B cell (primary cell): Measurements from ENCODE around the gene TPK1. TPM values are rescaled to one million over a fixed set of nuclear protein-coding genes. Genes with fewer than 3 reads are reported as not detected.

Experiments
- ATAC-seq: fragments of 200-7000 bp; cut with Tn5 transposase; one replicate; pipeline ENCODE4 v1.10.0; 2021; ENCODE audit warnings: low read depth, mild to moderate bottlenecking, moderate number of reproducible peaks, moderate library complexity
- CTCF ChIA-PET: fragments of 350-600 bp; sonication (Branson Sonifier 250); formaldehyde crosslinking; loops from one replicate; lab custom pipeline; 2021; ENCODE audit warnings: antibody characterized with exemption, inconsistent platforms; lab: Charles Lee
- POLR2A ChIA-PET: fragments of 350-600 bp; sonication (Branson Sonifier 250); formaldehyde crosslinking; loops from one replicate; lab custom pipeline; 2021; ENCODE audit warnings: antibody characterized with exemption; lab: Charles Lee
- DNase-seq: peaks from one replicate; pipeline ENCODE4 v3.0.0; 2013
- H2AFZ ChIP-seq: 2 replicates; pipeline ENCODE4 v1.6.1; 2012; ENCODE audit warnings: mild to moderate bottlenecking, low read depth, low read length; ENCODE audit not compliant: insufficient read depth, poor library complexity, severe bottlenecking
- H3K27ac ChIP-seq, 2 donors: 1 replicate in 1 of 2; 2 replicates in 1 of 2; pipeline ENCODE4 v1.5.1; 2012 to 2013; ENCODE audit warnings: low read length in 2 of 2, mild to moderate bottlenecking in 2 of 2, moderate library complexity in 1 of 2
- H3K27me3 ChIP-seq, 4 experiments: fragments of 200-600 bp in 1 of 4; sonication (generic) in 1 of 4; replicated peaks in 1 of 4; 1 replicate in 2 of 4; 2 replicates in 2 of 4; pipeline versions ENCODE4 v1.6.1 to v1.7.0; 2013 to 2016; ENCODE audit warnings: low read length in 3 of 4, mild to moderate bottlenecking in 2 of 4, mixed read lengths in 1 of 4, moderate library complexity in 1 of 4; ENCODE audit not compliant: insufficient read depth in 4 of 4, control insufficient read depth in 3 of 4; ENCODE audit errors: control extremely low read depth in 1 of 4
- H3K36me3 ChIP-seq, 2 experiments: replicated peaks in 1 of 2; 1 replicate in 1 of 2; 2 replicates in 1 of 2; pipeline versions ENCODE4 v1.6.1 to v1.7.1; 2013; ENCODE audit warnings: low read length in 1 of 2; ENCODE audit not compliant: insufficient read depth in 2 of 2, control insufficient read depth in 1 of 2; ENCODE audit errors: control extremely low read depth in 1 of 2, extremely low read depth in 1 of 2
- H3K4me1 ChIP-seq, 2 donors: fragments of 200-600 bp in 1 of 2; sonication (generic) in 1 of 2; 1 replicate in 1 of 2; 2 replicates in 1 of 2; pipeline versions ENCODE4 v1.5.1 to v1.6.1; 2013 to 2017; ENCODE audit warnings: low read length in 2 of 2; ENCODE audit not compliant: control insufficient read depth in 2 of 2, insufficient read depth in 2 of 2
- H3K4me2 ChIP-seq: replicated peaks from 2 replicates; pipeline ENCODE3; 2012; ENCODE audit warnings: mild to moderate bottlenecking, low read depth, low read length; ENCODE audit not compliant: poor library complexity, severe bottlenecking
- H3K4me3 ChIP-seq, 5 experiments: fragments of 200-600 bp in 1 of 5; sonication (generic) in 1 of 5; 1 replicate in 3 of 5; 2 replicates in 2 of 5; pipeline versions ENCODE4 v1.5.1 to v1.7.0; 2011 to 2016; ENCODE audit warnings: low read length in 4 of 5, mild to moderate bottlenecking in 4 of 5, low read depth in 2 of 5, control low read depth in 1 of 5, moderate library complexity in 1 of 5; ENCODE audit not compliant: insufficient read depth in 1 of 5; ENCODE audit errors: control extremely low read depth in 1 of 5, extremely low read depth in 1 of 5
- H3K79me2 ChIP-seq: fragments of 200-600 bp; sonication (generic); one replicate; pipeline ENCODE4 v1.6.0; 2016; ENCODE audit warnings: low read length; ENCODE audit not compliant: control insufficient read depth, insufficient read depth
- H3K9ac ChIP-seq: fragments of 200-600 bp; sonication (generic); 2 replicates; pipeline ENCODE4 v1.6.1; 2017; ENCODE audit warnings: mild to moderate bottlenecking, low read length, moderate library complexity
- H3K9me3 ChIP-seq, 3 donors: one replicate each; pipeline versions ENCODE4 v1.6.1 to v1.7.1; 2013; ENCODE audit warnings: low read length in 2 of 3; ENCODE audit not compliant: control insufficient read depth in 2 of 3, insufficient read depth in 1 of 3; ENCODE audit errors: control extremely low read depth in 1 of 3
- H4K20me1 ChIP-seq: 2 replicates; pipeline ENCODE4 v1.6.0; 2012; ENCODE audit warnings: mild to moderate bottlenecking, low read length; ENCODE audit not compliant: insufficient read depth, control insufficient read depth, poor library complexity, severe bottlenecking
- H3K27ac Mint-ChIP-seq: one replicate; pipeline ENCODE4 v1.8.0; 2021; ENCODE audit warnings: mixed read lengths
- H3K27me3 Mint-ChIP-seq: one replicate; pipeline ENCODE4 v1.8.0; 2021; ENCODE audit warnings: mixed read lengths
- H3K4me1 Mint-ChIP-seq: one replicate; pipeline ENCODE4 v1.8.0; 2021; ENCODE audit warnings: mixed read lengths
- H3K4me3 Mint-ChIP-seq: one replicate; pipeline ENCODE4 v1.8.0; 2021; ENCODE audit warnings: mixed read lengths
- H3K9me3 Mint-ChIP-seq: one replicate; pipeline ENCODE4 v1.8.0; 2022; ENCODE audit warnings: mixed read lengths; ENCODE audit not compliant: insufficient read depth
- CTCF ChIP-seq: fragments of 200-600 bp; IDR thresholded peaks from one replicate; pipeline ENCODE4 v1.8.0; 2022; ENCODE audit warnings: antibody characterized with exemption, mild to moderate bottlenecking
- EZH2 ChIP-seq: IDR thresholded peaks from 2 replicates; pipeline ENCODE4 v1.6.1; 2012; ENCODE audit warnings: borderline replicate concordance, low read depth, mild to moderate bottlenecking, moderate library complexity, low read length; ENCODE audit not compliant: insufficient read depth, poor library complexity, severe bottlenecking
- WGBS: methylation state at CpG from one replicate; pipeline ENCODE4 v1.1.5; 2013; ENCODE audit warnings: missing lambda C conversion rate; ENCODE audit not compliant: insufficient coverage; 5-methylcytosine and 5-hydroxymethylcytosine counted together
- intact Hi-C: fragments of 100-400 bp; cut with micrococcal nuclease; formaldehyde crosslinking; loops from one replicate; pipeline ENCODE4 v1.10.0; 2022
- polyA plus RNA-seq: library from polyadenylated mRNA; depleted of rRNA; stranded (reverse); fragments of >200 nt; gene quantifications from 2 replicates; pipeline ENCODE4 v1.2.3, GENCODE V29; 2012
- total RNA-seq, 2 donors: library from RNA; stranded (reverse); fragments of 120-200 nt in 1 of 2; gene quantifications; 1 replicate in 1 of 2; 2 replicates in 1 of 2; pipeline versions ENCODE4 v1.2.3 to v1.2.4, GENCODE V29; 2013 to 2022

The TPK1 gene
- total and polyA plus RNA-seq, 2 donors (not counting 1 experiment from before 2014, with no cell fraction given) = 13.7 to 26.4 TPM

GRCh38 chr7:144710791-144711190, 125.1 kb downstream of the TPK1 start:
- Histone ChIP-seq H3K4me2 (no peak overlapping the region), H3K4me3 (no peak overlapping the region), H3K27me3 (no peaks in the 10 kb centered on the region), H2AFZ (no peak overlapping the region), H3K27ac (no peak overlapping the region), H4K20me1 (no peaks in the 10 kb centered on the region), H3K9me3 (no peaks in the 10 kb centered on the region), H3K4me1 (no peaks in the 10 kb centered on the region), H3K36me3 (no peaks in the 10 kb centered on the region), H3K79me2 (no peaks in the 10 kb centered on the region), H3K9ac (no peak overlapping the region)
- no CpG with 5 or more reads among the region's 4 CpGs for WGBS
- Mint-ChIP-seq H3K4me1 (no peaks in the 10 kb centered on the region), H3K4me3 (no peak overlapping the region), H3K27me3 (no peaks in the 10 kb centered on the region), H3K27ac (no peak overlapping the region), H3K9me3 (no peaks in the 10 kb centered on the region)
- ATAC-seq (no peak), DNase-seq (no peak)
- ChIA-PET CTCF (no interaction called here), POLR2A (no interaction called here)
- TF ChIP-seq CTCF (no peak), EZH2 (no peak)
- intact Hi-C loops = no loop called here

GRCh38 chr7:144709066-144709465, 126.8 kb downstream of the TPK1 start:
- no peak for DNase-seq
- Histone ChIP-seq H3K4me2 (no peak overlapping the region), H3K27ac (no peak overlapping the region), H4K20me1 (no peaks in the 10 kb centered on the region), H3K9me3 (no peaks in the 10 kb centered on the region), H3K79me2 (no peaks in the 10 kb centered on the region), H2AFZ (no peak overlapping the region), H3K9ac (no peak overlapping the region), H3K4me1 (no peaks in the 10 kb centered on the region), H3K4me3 (no peak overlapping the region), H3K27me3 (no peaks in the 10 kb centered on the region), H3K36me3 (no peaks in the 10 kb centered on the region)
- no peaks in the 10 kb centered on the region for H3K27me3 Mint-ChIP-seq
- H3K4me3 Mint-ChIP-seq = no peak overlapping the region
- POLR2A ChIA-PET = no interaction called here
- H3K9me3 Mint-ChIP-seq = no peaks in the 10 kb centered on the region
- intact Hi-C loops = no loop called here
- no peak for ATAC-seq
- TF ChIP-seq CTCF (no peak), EZH2 (no peak)
- 83% methylated on average over 1 of the region's 1 CpG for WGBS
- H3K4me1 Mint-ChIP-seq = no peaks in the 10 kb centered on the region
- H3K27ac Mint-ChIP-seq = no peak overlapping the region
- CTCF ChIA-PET = no interaction called here
